Brain microvascular endothelial cell (primary cell): ENCODE data around the gene SNRPA1.
"Not testable (repeated sequence)": the region's sequence is repeated elsewhere in the genome, so short reads cannot be mapped to it uniquely, and the experiment has no call there.

Source experiments
- DNase-seq: peaks from one replicate; pipeline ENCODE4 v3.0.0-alpha.2; 2020
- H3K27ac ChIP-seq: fragments of 250-450 bp; sonication (Bioruptor Pico); 2 replicates; pipeline ENCODE4 v1.5.1; 2020; ENCODE audit warnings: mild to moderate bottlenecking, moderate library complexity
- H3K27me3 ChIP-seq: fragments of 250-450 bp; sonication (Bioruptor Pico); replicated peaks from 2 replicates; pipeline ENCODE4 v1.5.1; 2020; ENCODE audit warnings: mild to moderate bottlenecking
- H3K36me3 ChIP-seq: fragments of 250-450 bp; sonication (Bioruptor Pico); replicated peaks from 2 replicates; pipeline ENCODE4 v1.5.1; 2020; ENCODE audit warnings: mild to moderate bottlenecking
- H3K4me3 ChIP-seq: 2 replicates; pipeline ENCODE4 v1.5.1; 2011; ENCODE audit warnings: low read depth, mild to moderate bottlenecking, control low read depth, low read length, moderate library complexity
- in situ Hi-C: cut with HindIII; loops from 2 replicates; pipeline ENCODE4 v1.10.0; 2017; ENCODE audit warnings: low sequenced_read_pairs, low pct_ligation_motif_present
- TF ChIP-seq, protein P1 (sequence below): IDR thresholded peaks from 2 replicates; pipeline ENCODE4 v1.5.1; 2011; ENCODE audit warnings: low read depth, mild to moderate bottlenecking, moderate library complexity, low read length, control low read depth, inconsistent platforms; ENCODE audit errors: missing control alignments

The SNRPA1 gene

DNA sequence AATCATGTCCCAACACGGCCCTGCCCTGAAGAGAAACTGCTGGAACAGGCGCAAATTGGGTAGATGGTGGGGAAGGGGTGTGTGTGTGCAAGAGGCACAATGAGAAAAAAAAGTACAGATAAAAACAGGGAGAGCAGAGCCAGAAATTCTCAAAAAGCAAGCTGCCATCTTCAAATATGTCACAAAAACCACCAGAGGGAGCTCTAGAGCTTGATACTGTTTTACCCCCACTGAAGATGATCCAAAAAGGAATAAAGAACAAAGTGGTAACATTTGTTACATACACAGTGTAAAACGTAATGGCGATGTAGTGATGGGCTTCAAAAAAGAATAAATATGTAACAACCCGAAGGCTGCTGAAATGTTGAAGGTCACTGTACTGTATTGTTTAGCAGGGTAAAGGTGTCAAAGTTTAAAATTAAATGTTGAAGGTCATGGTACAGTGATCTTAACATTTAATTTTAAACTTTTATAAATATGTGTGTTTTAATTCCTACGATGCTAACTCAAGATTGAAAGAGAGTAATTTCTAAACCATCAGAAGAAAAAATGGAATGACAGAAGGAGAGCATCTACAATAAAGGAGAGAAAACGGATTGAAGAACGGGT, 6.0 kb downstream of the SNRPA1 start:
- Histone ChIP-seq H3K36me3 (peaks cover 46% of the 10 kb centered on the region), H3K27me3 (no peaks in the 10 kb centered on the region), H3K27ac (no peak overlapping the region), H3K4me3 (no peak overlapping the region)
- in situ Hi-C loops: no loop called here
- peak; percentile 33 for DNase-seq
- TF ChIP-seq, protein P1, sequence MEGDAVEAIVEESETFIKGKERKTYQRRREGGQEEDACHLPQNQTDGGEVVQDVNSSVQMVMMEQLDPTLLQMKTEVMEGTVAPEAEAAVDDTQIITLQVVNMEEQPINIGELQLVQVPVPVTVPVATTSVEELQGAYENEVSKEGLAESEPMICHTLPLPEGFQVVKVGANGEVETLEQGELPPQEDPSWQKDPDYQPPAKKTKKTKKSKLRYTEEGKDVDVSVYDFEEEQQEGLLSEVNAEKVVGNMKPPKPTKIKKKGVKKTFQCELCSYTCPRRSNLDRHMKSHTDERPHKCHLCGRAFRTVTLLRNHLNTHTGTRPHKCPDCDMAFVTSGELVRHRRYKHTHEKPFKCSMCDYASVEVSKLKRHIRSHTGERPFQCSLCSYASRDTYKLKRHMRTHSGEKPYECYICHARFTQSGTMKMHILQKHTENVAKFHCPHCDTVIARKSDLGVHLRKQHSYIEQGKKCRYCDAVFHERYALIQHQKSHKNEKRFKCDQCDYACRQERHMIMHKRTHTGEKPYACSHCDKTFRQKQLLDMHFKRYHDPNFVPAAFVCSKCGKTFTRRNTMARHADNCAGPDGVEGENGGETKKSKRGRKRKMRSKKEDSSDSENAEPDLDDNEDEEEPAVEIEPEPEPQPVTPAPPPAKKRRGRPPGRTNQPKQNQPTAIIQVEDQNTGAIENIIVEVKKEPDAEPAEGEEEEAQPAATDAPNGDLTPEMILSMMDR: peak; percentile 63

DNA sequence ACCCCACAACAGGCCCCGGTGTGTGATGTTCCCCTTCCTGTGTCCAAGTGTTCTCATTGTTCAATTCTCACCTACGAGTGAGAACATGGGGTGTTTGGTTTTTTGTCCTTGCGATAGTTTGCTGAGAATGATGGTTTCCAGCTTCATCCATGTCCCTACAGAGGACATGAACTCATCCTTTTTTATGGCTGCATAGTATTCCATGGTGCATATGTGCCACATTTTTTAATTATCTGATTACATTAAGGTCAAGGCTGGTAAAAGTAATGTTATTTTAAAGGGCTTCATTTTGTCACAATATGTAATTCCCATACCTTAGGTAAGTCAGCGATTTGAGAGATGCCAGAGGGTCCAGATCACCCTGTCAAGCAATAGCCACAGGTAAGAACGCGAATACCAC, 7.7 kb downstream of the SNRPA1 start:
- peaks cover 60% of the 10 kb centered on the region for H3K36me3 ChIP-seq

DNA sequence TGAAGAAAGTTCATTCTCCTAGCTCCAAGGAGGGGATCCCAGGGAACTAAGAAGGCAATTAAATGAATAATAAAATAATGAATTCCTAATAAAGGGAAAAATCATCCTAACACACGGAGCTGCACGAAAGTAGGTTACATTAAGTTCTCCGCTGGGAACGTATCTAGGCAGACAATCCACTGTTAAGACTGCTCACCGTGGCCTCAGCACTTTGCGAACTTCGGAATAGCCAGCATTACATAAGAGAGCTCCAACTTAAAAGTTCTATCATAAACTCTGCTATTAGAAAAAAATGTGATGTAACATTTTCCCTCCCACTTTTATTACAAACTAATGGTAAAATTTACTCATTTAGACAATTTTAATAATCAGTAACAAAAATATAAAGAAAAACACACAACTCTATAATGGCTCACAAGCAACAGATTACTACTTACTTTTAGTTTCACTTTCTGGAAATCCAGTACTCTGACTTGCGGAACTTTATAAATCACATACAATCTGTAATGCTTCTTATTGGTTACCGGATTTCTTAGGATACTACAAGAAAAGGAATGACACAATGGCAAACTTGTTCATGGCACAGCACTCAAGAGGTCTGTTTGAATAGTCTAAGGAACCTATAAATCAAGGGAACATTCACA, 8.5 kb downstream of the SNRPA1 start:
- H3K27ac ChIP-seq: no peak overlapping the region
- H3K36me3 ChIP-seq: peaks cover 66% of the 10 kb centered on the region
- no peaks in the 10 kb centered on the region for H3K27me3 ChIP-seq
- no peak for DNase-seq
- TF ChIP-seq, protein P1: no peak
- in situ Hi-C loops: no loop called here
- H3K4me3 ChIP-seq: no peak overlapping the region

More for the DNA sequence above, 7.7 kb downstream of the SNRPA1 start:
- in situ Hi-C loops, H3K27ac ChIP-seq, H3K4me3 ChIP-seq, H3K27me3 ChIP-seq, DNase-seq: not testable (repeated sequence)

DNA sequence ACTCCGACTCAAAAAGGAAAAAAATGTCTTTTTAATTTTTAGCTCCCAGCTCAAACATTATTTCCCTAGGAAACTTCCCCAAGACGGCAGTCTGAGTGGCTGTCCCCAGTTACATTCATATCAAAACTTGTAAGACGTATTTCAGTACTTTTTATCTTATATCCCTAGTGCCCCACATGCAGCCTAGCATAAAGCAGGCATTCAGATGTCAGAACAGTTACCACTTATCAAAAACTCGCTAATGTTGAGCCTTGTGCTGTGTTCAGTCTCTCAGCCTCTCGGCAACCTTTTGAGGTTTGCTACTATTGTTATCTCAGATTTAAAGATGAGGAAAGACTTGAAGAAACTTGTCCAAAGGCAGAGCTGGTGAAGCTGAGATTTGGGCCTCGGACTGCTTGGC, 11.1 kb downstream of the SNRPA1 start:
- TF ChIP-seq, protein P1: no peak
- no peaks in the 10 kb centered on the region for H3K27me3 ChIP-seq
- H3K27ac ChIP-seq: no peak overlapping the region
- no peak for DNase-seq
- H3K4me3 ChIP-seq: no peak overlapping the region
- in situ Hi-C loops: no loop called here
- H3K36me3 ChIP-seq: peaks cover 69% of the 10 kb centered on the region

DNA sequence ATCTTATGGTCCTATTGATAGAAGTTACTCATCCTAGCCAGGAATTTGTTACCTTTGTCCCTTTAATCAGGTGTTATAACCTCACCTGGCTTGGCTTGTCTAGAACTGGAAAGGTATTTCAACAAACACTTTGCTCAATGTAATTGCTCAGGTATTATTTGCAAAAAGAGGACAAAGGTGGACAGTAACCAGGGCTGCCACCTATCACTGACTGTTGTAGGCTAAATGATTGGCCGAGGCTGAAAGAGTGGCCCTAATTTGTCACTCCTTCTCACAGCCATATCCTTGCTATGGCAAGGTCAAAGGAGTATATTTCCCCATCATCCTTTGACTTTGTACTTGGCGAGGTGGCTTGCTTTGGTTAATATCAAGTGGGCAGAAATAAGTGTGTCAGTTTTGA, 15.0 kb downstream of the SNRPA1 start:
- DNase-seq: no peak
- peaks cover 42% of the 10 kb centered on the region for H3K36me3 ChIP-seq
- H3K27ac ChIP-seq: no peak overlapping the region
- H3K27me3 ChIP-seq: no peaks in the 10 kb centered on the region
- TF ChIP-seq, protein P1: no peak
- H3K4me3 ChIP-seq: no peak overlapping the region
- in situ Hi-C loops: no loop called here

DNA sequence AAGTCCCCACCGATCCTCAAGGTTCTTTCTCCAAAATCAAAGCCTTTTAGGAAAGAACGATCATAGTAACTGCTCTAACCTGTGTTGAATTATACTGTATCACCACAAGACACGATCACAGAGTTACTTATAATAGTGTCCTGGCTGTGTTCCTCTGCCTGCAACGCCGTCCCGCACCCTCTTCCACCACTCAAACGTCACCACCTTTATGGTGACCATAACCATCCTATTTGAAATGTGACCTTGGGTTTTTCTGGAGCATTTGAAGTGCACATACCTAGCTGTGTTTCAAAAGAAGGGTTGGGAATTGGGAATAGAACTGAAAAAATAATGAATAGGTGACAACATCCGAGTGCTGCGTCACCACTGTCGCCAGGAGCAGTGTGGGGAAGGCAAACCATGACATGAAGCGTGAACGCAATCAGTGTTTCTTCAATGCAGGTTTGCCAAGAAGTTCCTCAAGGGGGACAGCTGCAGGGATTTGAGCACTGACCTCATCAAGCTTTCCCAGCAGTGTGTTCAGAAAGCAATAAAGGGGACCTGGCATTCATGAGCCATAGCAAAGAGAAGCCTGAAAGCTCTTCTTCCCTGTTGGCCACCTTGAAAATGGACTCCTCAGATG, 17.0 kb downstream of the SNRPA1 start:
- TF ChIP-seq, protein P1: no peak
- Histone ChIP-seq H3K27ac (no peak overlapping the region), H3K4me3 (peak overlapping the region; percentile 57), H3K36me3 (peaks cover 49% of the 10 kb centered on the region), H3K27me3 (no peaks in the 10 kb centered on the region)
- no peak for DNase-seq
- in situ Hi-C loops: no loop called here
